Subcutaneous preadipocyte (primary cell): Measurements from ENCODE around the gene MRPS25. TPM values are rescaled to one million over a fixed set of nuclear protein-coding genes. Genes with fewer than 3 reads are reported as not detected.

Experiments used
- total RNA-seq: library from RNA; depleted of rRNA; stranded (reverse); fragments of >200 nt; gene quantifications from 2 replicates; pipeline ENCODE4 v1.2.3, GENCODE V29; 2012

MRPS25 gene
- total RNA-seq, result 16.5 and 18.0 TPM in 2 replicates

DNA sequence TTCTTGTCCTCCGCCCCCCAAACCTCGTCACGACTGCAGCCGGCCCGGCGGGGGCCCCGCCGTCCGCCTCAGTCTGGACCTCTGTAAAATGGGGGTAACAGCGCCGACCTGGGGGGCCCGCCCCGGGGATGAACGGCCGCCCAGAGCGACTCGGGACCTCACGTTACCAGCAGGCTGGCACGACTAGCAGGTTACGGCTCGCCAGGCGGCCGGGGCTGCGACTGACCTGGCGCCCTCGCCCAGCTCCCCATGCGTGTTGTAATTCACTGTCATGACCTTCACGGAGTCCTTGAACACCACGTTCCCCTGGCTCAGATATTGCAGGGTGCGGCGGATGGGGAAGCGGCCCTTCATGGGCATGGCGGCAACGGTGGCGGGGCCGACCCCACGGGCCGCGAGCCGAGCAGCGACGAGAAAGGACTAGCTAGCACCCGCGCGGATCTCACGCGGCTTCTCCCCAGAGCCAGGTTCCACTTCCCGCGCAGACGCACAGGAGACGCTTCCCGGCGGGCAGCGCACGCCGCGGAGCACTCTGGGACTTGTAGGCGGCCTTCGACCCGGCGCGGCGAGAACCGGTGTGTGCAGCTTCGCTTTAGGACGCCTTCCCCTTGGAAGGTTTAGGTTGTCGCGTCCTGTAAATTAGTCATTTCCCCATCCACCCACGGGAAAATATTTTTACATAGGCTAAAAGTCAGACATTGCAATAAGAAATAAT, at the start of gene MRPS25:
Gene MRPS25 (minus strand): TSS at position 481 of the 715 bp plus-strand sequence. CDS start 121 bp downstream, at position 360.

DNA sequence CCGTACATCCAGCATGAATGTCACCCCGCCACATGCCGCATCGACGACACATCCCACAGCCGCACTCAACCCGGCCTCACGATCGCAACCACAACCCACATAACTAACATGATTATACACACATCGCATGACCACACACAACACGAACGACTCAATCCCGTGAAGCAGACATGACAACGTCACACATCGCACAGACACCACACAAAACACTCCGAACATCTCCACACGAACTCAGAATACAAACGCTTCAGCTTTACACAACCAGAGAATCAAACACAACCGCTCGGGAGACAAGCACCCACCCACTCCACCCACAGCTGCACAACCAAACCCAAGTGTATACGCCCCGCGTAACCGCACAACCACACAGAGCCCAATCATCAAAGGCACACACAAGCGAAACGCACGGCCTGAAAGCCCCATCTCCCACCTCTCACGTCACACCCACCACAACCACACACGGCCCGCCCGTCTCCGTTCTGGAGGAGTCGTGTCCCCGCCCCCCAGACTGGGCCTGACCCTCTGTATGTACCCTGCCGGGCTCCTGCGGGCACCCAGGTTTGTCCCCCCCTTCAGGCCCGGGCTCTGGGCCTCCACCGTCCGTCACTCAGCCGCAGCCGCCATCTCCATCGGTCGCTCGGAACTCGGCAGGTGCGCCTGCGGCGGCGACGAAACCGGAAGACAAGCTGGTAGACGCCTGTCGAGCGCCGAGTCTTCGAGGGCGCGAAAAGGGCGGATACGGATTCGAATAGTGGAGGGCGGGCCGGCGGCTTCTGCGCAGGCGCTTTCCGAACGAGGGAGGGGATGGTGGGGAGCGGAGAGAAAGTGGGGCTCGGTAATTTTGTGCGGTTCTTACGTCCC, 33.6 kb upstream of the MRPS25 start, which contains the start of gene RBSN:
Gene RBSN (minus strand): TSS at position 646 of the 861 bp plus-strand sequence. CDS start 3,028 bp downstream, outside the sequence.

Other genes with a start within 250 kb of the MRPS25 start
- 5.3 and 10.3 TPM in 2 replicates for gene FGD5, start 246.4 kb downstream of the MRPS25 start, total RNA-seq
- 19.5 and 26.8 TPM in 2 replicates for gene NR2C2, start 117.7 kb downstream of the MRPS25 start, total RNA-seq
- 14.3 and 21.1 TPM in 2 replicates for gene RBSN, start 33.8 kb upstream of the MRPS25 start, total RNA-seq
- 30.1 and 41.1 TPM in 2 replicates for gene CAPN7, start 140.9 kb upstream of the MRPS25 start, total RNA-seq